Heart left ventricle (tissue), 13 donors: ENCODE results near the gene ABHD12B.
"Not testable (repeated sequence)": the region's sequence is repeated elsewhere in the genome, so short reads cannot be mapped to it uniquely, and the experiment has no call there.

Experiments
- CTCF ChIP-seq, 12 donors: fragments of 200-600 bp; sonication (generic) in 4 of 12; IDR thresholded peaks; one replicate each; pipeline versions ENCODE4 v1.5.0 to v1.8.0; 2018 to 2022; ENCODE audit warnings: antibody characterized with exemption in 12 of 12, mild to moderate bottlenecking in 5 of 12
- POLR2A ChIP-seq, 2 donors: fragments of 450-650 bp; IDR thresholded peaks; one replicate each; pipeline ENCODE4 v1.6.1; 2017; ENCODE audit warnings: antibody characterized with exemption in 2 of 2, mild to moderate bottlenecking in 2 of 2, moderate library complexity in 2 of 2
- donor health status: ischemic (EF 13 %, LVEDD 7.1; RV severe dilation, severe dysfunction).
- donor health status: DM: no; HTN: yes; CAD: no.
- donor health status: DM: no; HTN: no; CAD: no.
- donor health status: ischemic (EF 25% LVEDD 6.9; RV normal size, moderate dysfunction).
- donor health status: ischemic (EF 25% LVEDD 5.7; RV mildly dilated, moderate dysfunction).
- donor health status: ischemic (EF 35%, LVEDD 5.7; RV mildly dilated, moderate dysfunction).
- donor health status: nonischemic (EF 11% LVEDD 7.7; RV severe dilation, severe dysfunction).
- donor health status: DM: yes; HTN: yes; CAD: no.
- donor health status: PGD.
- donor health status: ischemic (EF 29% LVEDD 5.4; RV normal size, mild dysfunction).
- donor health status: nonischemic (EF 23%, LVEDD 6.1; RV moderate dilation, normal function).

- not testable (repeated sequence) for TF ChIP-seq POLR2A, CTCF (IDR thresholded peaks at IDR 0.05)
Observed at GRCh38 chr14:50919524-50919923, 47.7 kb downstream of the ABHD12B start.
